GM12878 (cell line): Measurements from ENCODE around the gene DHRS1. TPM values are rescaled to one million over a fixed set of nuclear protein-coding genes. Genes with fewer than 3 reads are reported as not detected.

Source experiments
- ATAC-seq: fragments of 200-7000 bp; cut with Tn5 transposase; 3 replicates; pipeline ENCODE4 v1.9.1; 2020; ENCODE audit warnings: mild to moderate bottlenecking, moderate library complexity
- BruUV-seq: library from RNA; stranded (reverse); fragments of 400-500 nt; replicated peaks from 2 replicates; lab custom pipeline; 2021; lab: Mats Ljungman, UMichigan
- CTCF ChIA-PET: fragments of 300-600 bp; sonication (Branson Sonifier 250); formaldehyde crosslinking; extraction: SDS; loops from one replicate; lab custom pipeline; 2021; ENCODE audit warnings: inconsistent platforms; lab: Yijun Ruan, JAX
- POLR2A ChIA-PET: fragments of 350-600 bp; formaldehyde crosslinking; extraction: SDS; loops from one replicate; lab custom pipeline; 2021; ENCODE audit warnings: inconsistent platforms; lab: Charles Lee
- RAD21 ChIA-PET: fragments of 300-600 bp; sonication (Branson Sonifier 250); formaldehyde crosslinking; loops from one replicate; lab custom pipeline; 2023; ENCODE audit warnings: antibody characterized with exemption; ENCODE audit not compliant: unreplicated experiment; lab: Charles Lee
- SMC1A ChIA-PET: fragments of 300-600 bp; sonication (Branson Sonifier 250); formaldehyde crosslinking; loops from one replicate; lab custom pipeline; 2023; ENCODE audit not compliant: unreplicated experiment, uncharacterized antibody; lab: Charles Lee
- DNase-seq: peaks from one replicate; pipeline ENCODE4 v3.0.0-alpha.2; 2011; ENCODE audit warnings: low read depth, low spot score
- FAIRE-seq: peaks from 3 replicates; lab custom pipeline; 2011; peaks lifted over from hg19 to GRCh38; lab: Jason Lieb, UNC
- H2AFZ ChIP-seq: 2 replicates; pipeline ENCODE4 v1.6.0; 2011; ENCODE audit warnings: low read depth, low read length, control low read depth; ENCODE audit not compliant: control insufficient read depth
- H3K27ac ChIP-seq: 2 replicates; pipeline ENCODE4 v1.5.1; 2011; ENCODE audit warnings: control low read depth; ENCODE audit not compliant: control insufficient read depth, insufficient read depth
- H3K27me3 ChIP-seq, 2 experiments: replicated peaks in 1 of 2; 2 replicates each; pipeline versions ENCODE4 v1.6.0 to v1.6.1; 2011; ENCODE audit warnings: low read length in 1 of 2; ENCODE audit not compliant: control insufficient read depth in 2 of 2, insufficient read depth in 2 of 2
- H3K36me3 ChIP-seq, 2 experiments: 2 replicates each; pipeline ENCODE4 v1.5.1; 2011; ENCODE audit warnings: low read length in 1 of 2; ENCODE audit not compliant: control insufficient read depth in 2 of 2, insufficient read depth in 2 of 2
- H3K4me1 ChIP-seq: 2 replicates; pipeline ENCODE4 v1.6.1; 2011; ENCODE audit warnings: mild to moderate bottlenecking, low read length, moderate library complexity, mixed read lengths; ENCODE audit not compliant: control insufficient read depth, insufficient read depth
- H3K4me2 ChIP-seq: 2 replicates; pipeline ENCODE4 v1.6.0; 2011; ENCODE audit warnings: control low read depth; ENCODE audit not compliant: control insufficient read depth, insufficient read depth
- H3K4me3 ChIP-seq: fragments of 200-600 bp; sonication (generic); 2 replicates; pipeline ENCODE4 v1.5.1; 2016
- H3K79me2 ChIP-seq: 2 replicates; pipeline ENCODE4 v1.6.0; 2011; ENCODE audit warnings: low read length; ENCODE audit not compliant: control insufficient read depth, insufficient read depth
- H3K9ac ChIP-seq: 2 replicates; pipeline ENCODE4 v1.8.0; 2011; ENCODE audit warnings: low read length, control low read depth, mixed read lengths; ENCODE audit not compliant: control insufficient read depth, insufficient read depth
- H3K9me3 ChIP-seq: replicated peaks from 3 replicates; pipeline ENCODE4 v1.5.1; 2011; ENCODE audit warnings: mild to moderate bottlenecking, low read length; ENCODE audit not compliant: control insufficient read depth, insufficient read depth
- H4K20me1 ChIP-seq: 2 replicates; pipeline ENCODE4 v1.6.0; 2011; ENCODE audit not compliant: control insufficient read depth, insufficient read depth
- BHLHE40 ChIP-seq, 2 experiments: fragments of 450-650 bp in 1 of 2; IDR thresholded peaks; 2 replicates each; pipeline ENCODE4 v1.6.1; 2011 to 2017; ENCODE audit warnings: low read depth in 2 of 2, borderline replicate concordance in 1 of 2, improper control_type of control experiment in 1 of 2, low read length in 1 of 2, mild to moderate bottlenecking in 1 of 2
- HCFC1 ChIP-seq: fragments of 150-350 bp; IDR thresholded peaks from 2 replicates; pipeline ENCODE4 v1.6.1; 2014; ENCODE audit warnings: low read length
- HDAC6 ChIP-seq: fragments of 200-600 bp; sonication (generic); IDR thresholded peaks from one replicate; pipeline ENCODE4 v1.8.0; 2017; ENCODE audit warnings: antibody characterized with exemption; ENCODE audit not compliant: unreplicated experiment
- HDGF ChIP-seq: fragments of 450-650 bp; IDR thresholded peaks from 2 replicates; pipeline ENCODE4 v1.6.1; 2016; ENCODE audit warnings: antibody characterized with exemption
- MYC ChIP-seq: IDR thresholded peaks from 2 replicates; pipeline ENCODE4 v1.6.1; 2011; ENCODE audit warnings: mild to moderate bottlenecking, low read length, moderate library complexity, inconsistent platforms; ENCODE audit not compliant: insufficient read depth, insufficient replicate concordance, insufficient read length, severe bottlenecking
- NFXL1 ChIP-seq: fragments of 450-650 bp; IDR thresholded peaks from 2 replicates; pipeline ENCODE4 v1.6.1; 2017; ENCODE audit warnings: antibody characterized with exemption, mild to moderate bottlenecking, borderline replicate concordance
- PML ChIP-seq: IDR thresholded peaks from 2 replicates; pipeline ENCODE4 v1.6.1; 2012; ENCODE audit warnings: low read length, inconsistent platforms
- RB1 ChIP-seq: fragments of 450-650 bp; formaldehyde crosslinking; IDR thresholded peaks from 2 replicates; pipeline ENCODE4 v1.6.1; 2017; ENCODE audit warnings: mild to moderate bottlenecking, borderline replicate concordance
- RELA ChIP-seq: fragments of 450-650 bp; IDR thresholded peaks from 2 replicates; pipeline ENCODE4 v1.8.0; 2014; ENCODE audit warnings: borderline replicate concordance; ENCODE audit not compliant: partially characterized antibody
- SP1 ChIP-seq: IDR thresholded peaks from one replicate; pipeline ENCODE4 v1.6.1; 2011; ENCODE audit warnings: low read depth, low read length
- WGBS: methylation state at CpG from one replicate; pipeline ENCODE4 v1.1.6; 2016; ENCODE audit warnings: low lambda C conversion rate; ENCODE audit not compliant: insufficient replicate concordance, insufficient coverage; ENCODE audit errors: missing lambda C conversion rate; 5-methylcytosine and 5-hydroxymethylcytosine counted together
- in situ Hi-C: fragments of 300-500 bp; cut with MboI; formaldehyde crosslinking; loops from 9 replicates; pipeline ENCODE4 v1.14.3; 2018; ENCODE audit warnings: mixed read lengths
- intact Hi-C: fragments of 100-400 bp; cut with micrococcal nuclease; formaldehyde crosslinking; loops from one replicate; pipeline ENCODE4 v1.14.2; 2022; ENCODE audit not compliant: unreplicated experiment
- polyA plus RNA-seq, 11 experiments: library from polyadenylated mRNA; depleted of rRNA in 4 of 11; unstranded in 6 of 11; stranded (reverse) in 5 of 11; fragments of >200 nt; fragmentation: Nextera tagmentation in 4 of 11; fragmentation: Illumina TruSeq in 1 of 11; extraction: Ambion mirVana in 4 of 11; extraction: Trizol in 1 of 11; gene quantifications; 1 replicate in 1 of 11; 2 replicates in 10 of 11; pipeline versions ENCODE4 v1.2.1 to v1.2.3, GENCODE V29; 2011 to 2016; ENCODE audit warnings: inconsistent platforms in 2 of 11, missing spikeins in 2 of 11, low read depth in 1 of 11
- total RNA-seq, 4 experiments: library from RNA; depleted of rRNA in 3 of 4; stranded (reverse); fragments of >200 nt in 3 of 4; fragmentation: Illumina TruSeq in 1 of 4; extraction: Trizol in 1 of 4; gene quantifications; 2 replicates each; pipeline versions ENCODE4 v1.2.1 to v1.2.3, GENCODE V29; 2013 to 2021
- TF ChIP-seq, protein P1 (sequence below): fragments of 450-650 bp; IDR thresholded peaks from 2 replicates; pipeline ENCODE4 v1.6.1; 2016; ENCODE audit warnings: mild to moderate bottlenecking
- TF ChIP-seq, protein P2 (sequence below): IDR thresholded peaks from 2 replicates; pipeline ENCODE4 v1.6.1; 2012; ENCODE audit warnings: low read depth, low read length, improper control_type of control experiment
- TF ChIP-seq, protein P3 (sequence below): IDR thresholded peaks from 2 replicates; pipeline ENCODE4 v1.6.1; 2012; ENCODE audit warnings: low read length, inconsistent platforms

DHRS1 gene
- total and polyA plus RNA-seq, 10 of the 15 experiments (the other 5 are each of a cell fraction or from before 2014, with no cell fraction given) = 12.1 to 45.0 (median 25.7) TPM

DNA sequence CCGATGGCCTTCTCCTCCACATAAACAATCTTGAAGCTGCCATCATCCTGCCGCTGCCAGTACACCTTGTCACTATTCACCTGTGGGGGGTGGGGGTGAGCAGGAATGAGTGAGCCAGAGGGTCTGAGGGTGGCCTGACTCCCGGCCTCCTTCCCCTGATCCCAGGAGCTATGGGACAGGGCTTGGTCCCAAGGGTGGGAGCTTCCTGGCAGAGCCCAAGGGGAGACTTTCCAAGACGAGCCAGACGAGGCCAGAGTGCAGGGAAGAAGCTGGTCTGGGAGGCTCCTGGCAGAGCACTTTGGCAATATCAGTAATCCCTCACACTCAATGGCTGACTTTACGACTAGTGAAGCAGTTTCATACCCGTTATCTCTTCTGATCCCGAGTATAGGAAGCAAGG lies 44.1 kb downstream of the DHRS1 start:
- RAD21 ChIA-PET = no interaction called here
- POLR2A ChIA-PET = no interaction called here
- ATAC-seq (no peak), DNase-seq (no peak), FAIRE-seq (no peak)
- Histone ChIP-seq H3K4me3 (no peak overlapping the region), H3K27ac (no peak overlapping the region), H4K20me1 (no peaks in the 10 kb centered on the region), H2AFZ (no peak overlapping the region), H3K9me3 (no peaks in the 10 kb centered on the region), H3K79me2 (no peaks in the 10 kb centered on the region), H3K4me2 (no peak overlapping the region), H3K9ac (no peak overlapping the region), H3K4me1 (peaks cover 7% of the 10 kb centered on the region), H3K36me3 (peaks cover 0 to 3% of the 10 kb centered on the region in 2 experiments; a peak in 2 of 4 replicates), H3K27me3 (no peaks in the 10 kb centered on the region)
- 85% methylated on average over 8 of the region's 8 CpGs for WGBS
- intact Hi-C loops (no loop called here), in situ Hi-C loops (no loop called here)
- TF ChIP-seq HCFC1 (no peak), HDAC6 (no peak), PML (no peak), MYC (no peak), HDGF (no peak)
- CTCF ChIA-PET = interaction anchor here (1.8 kb wide), 1 partner anchor 15 kb away, joined by 8 read pairs; no protein-coding TSS in a partner anchor
- SMC1A ChIA-PET = no interaction called here
- BruUV-seq = no TSS peak

DNA sequence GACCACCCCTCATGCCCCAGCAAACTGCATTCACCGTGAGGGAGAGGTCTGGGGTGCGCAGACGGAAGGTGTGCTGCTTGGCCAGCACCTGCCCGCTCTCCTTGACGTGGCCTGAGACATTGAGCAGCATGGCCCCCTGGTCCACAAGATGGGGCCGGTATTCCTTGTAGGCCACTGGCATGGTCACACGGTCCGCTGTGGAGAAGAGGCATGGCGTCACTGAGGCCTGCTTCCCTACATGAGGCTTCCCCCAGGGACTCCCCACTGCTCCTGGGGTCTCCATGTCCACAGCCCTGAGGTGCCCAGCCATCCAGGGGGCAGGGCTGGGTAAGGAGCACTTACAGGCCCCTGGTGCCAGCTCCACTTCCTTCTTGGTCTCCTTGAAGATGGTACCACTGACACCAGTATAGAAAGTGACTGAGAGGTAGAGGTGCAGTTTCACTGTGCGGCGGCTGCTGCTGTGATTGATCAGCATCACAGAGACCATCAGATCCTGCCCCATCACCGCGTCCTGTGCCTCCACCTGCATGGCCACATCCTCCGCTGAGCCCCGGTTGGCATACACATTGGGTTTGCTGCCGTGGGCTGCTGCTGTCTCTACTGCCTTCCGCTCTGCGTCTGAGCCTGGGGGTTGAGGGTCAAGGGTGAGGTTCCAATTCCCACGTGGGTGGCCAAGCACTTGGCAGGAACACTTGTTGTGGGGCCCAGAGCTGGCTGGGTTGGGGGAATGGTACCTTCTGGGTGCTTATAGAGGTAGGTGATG lies 44.8 kb downstream of the DHRS1 start:
- peaks cover 13% of the 10 kb centered on the region for H3K4me1 ChIP-seq
- ChIA-PET CTCF (no interaction called here), POLR2A (no interaction called here), SMC1A (no interaction called here), RAD21 (no interaction called here)
- WGBS = 91% methylated on average over 19 of the region's 19 CpGs
- no peak overlapping the region for H3K9ac ChIP-seq
- no peak overlapping the region for H3K4me3 ChIP-seq
- no peak overlapping the region for H3K27ac ChIP-seq
- no peak for DNase-seq
- no peaks in the 10 kb centered on the region for H4K20me1 ChIP-seq
- H3K79me2 ChIP-seq = no peaks in the 10 kb centered on the region
- ATAC-seq = no peak
- peaks cover 0 to 3% of the 10 kb centered on the region in 2 experiments; a peak in 1 of 4 replicates for H3K36me3 ChIP-seq
- no peak overlapping the region for H3K4me2 ChIP-seq
- BruUV-seq = no TSS peak
- no peak overlapping the region for H2AFZ ChIP-seq
- H3K9me3 ChIP-seq = no peaks in the 10 kb centered on the region
- intact Hi-C loops (no loop called here), in situ Hi-C loops (no loop called here)
- FAIRE-seq = no peak
- no peaks in the 10 kb centered on the region for H3K27me3 ChIP-seq
- TF ChIP-seq RB1 (no peak), RELA (no peak), SP1 (no peak), NFXL1 (no peak), BHLHE40 (IDR thresholded peaks at IDR 0.05; ENCODE audit: borderline replicate concordance in 1 of 2, low read depth in 2 of 2, low read length in 1 of 2) (no peak)
- TF ChIP-seq, protein P1, sequence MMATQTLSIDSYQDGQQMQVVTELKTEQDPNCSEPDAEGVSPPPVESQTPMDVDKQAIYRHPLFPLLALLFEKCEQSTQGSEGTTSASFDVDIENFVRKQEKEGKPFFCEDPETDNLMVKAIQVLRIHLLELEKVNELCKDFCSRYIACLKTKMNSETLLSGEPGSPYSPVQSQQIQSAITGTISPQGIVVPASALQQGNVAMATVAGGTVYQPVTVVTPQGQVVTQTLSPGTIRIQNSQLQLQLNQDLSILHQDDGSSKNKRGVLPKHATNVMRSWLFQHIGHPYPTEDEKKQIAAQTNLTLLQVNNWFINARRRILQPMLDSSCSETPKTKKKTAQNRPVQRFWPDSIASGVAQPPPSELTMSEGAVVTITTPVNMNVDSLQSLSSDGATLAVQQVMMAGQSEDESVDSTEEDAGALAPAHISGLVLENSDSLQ = no peak
- TF ChIP-seq, protein P2, sequence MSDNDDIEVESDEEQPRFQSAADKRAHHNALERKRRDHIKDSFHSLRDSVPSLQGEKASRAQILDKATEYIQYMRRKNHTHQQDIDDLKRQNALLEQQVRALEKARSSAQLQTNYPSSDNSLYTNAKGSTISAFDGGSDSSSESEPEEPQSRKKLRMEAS = no peak
- TF ChIP-seq, protein P3, sequence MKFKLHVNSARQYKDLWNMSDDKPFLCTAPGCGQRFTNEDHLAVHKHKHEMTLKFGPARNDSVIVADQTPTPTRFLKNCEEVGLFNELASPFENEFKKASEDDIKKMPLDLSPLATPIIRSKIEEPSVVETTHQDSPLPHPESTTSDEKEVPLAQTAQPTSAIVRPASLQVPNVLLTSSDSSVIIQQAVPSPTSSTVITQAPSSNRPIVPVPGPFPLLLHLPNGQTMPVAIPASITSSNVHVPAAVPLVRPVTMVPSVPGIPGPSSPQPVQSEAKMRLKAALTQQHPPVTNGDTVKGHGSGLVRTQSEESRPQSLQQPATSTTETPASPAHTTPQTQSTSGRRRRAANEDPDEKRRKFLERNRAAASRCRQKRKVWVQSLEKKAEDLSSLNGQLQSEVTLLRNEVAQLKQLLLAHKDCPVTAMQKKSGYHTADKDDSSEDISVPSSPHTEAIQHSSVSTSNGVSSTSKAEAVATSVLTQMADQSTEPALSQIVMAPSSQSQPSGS = no peak
